Astrocyte (in vitro differentiated cells and primary cell): ENCODE measurements around the gene SFT2D2.

Experiments used
- EZH2 ChIP-seq: IDR thresholded peaks from 2 replicates; pipeline ENCODE4 v1.6.1; 2012; ENCODE audit warnings: mild to moderate bottlenecking, low read length, inconsistent platforms; ENCODE audit not compliant: insufficient read depth
- TF ChIP-seq, protein P1 (sequence below): IDR thresholded peaks from 2 replicates; pipeline ENCODE4 v1.5.1; 2011; ENCODE audit warnings: low read depth, mild to moderate bottlenecking, inconsistent platforms, low read length, moderate library complexity; ENCODE audit not compliant: insufficient read depth

- no peak for TF ChIP-seq EZH2
- TF ChIP-seq, protein P1, sequence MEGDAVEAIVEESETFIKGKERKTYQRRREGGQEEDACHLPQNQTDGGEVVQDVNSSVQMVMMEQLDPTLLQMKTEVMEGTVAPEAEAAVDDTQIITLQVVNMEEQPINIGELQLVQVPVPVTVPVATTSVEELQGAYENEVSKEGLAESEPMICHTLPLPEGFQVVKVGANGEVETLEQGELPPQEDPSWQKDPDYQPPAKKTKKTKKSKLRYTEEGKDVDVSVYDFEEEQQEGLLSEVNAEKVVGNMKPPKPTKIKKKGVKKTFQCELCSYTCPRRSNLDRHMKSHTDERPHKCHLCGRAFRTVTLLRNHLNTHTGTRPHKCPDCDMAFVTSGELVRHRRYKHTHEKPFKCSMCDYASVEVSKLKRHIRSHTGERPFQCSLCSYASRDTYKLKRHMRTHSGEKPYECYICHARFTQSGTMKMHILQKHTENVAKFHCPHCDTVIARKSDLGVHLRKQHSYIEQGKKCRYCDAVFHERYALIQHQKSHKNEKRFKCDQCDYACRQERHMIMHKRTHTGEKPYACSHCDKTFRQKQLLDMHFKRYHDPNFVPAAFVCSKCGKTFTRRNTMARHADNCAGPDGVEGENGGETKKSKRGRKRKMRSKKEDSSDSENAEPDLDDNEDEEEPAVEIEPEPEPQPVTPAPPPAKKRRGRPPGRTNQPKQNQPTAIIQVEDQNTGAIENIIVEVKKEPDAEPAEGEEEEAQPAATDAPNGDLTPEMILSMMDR = no peak
These were observed 40.9 kb downstream of the SFT2D2 start for GRCh38 chr1:168266644-168267186.
